Measurements from ENCODE around the gene NR2F6.
"Not testable (repeated sequence)": the region's sequence is repeated elsewhere in the genome, so short reads cannot be mapped to it uniquely, and the experiment has no call there.

Gene NR2F6

GRCh38 chr19:17245535-17245984 is at the start of gene NR2F6:
NR2F6 (minus strand) TSS chr19:17245919; CDS start chr19:17245220, 699 bp downstream.
- DNase-seq (ENCODE audit: low spot score): no peak

GRCh38 chr19:17294051-17294891 is 48.6 kb upstream of the NR2F6 start:
- peak; percentile 60 for DNase-seq (ENCODE audit: low spot score)

GRCh38 chr19:17293605-17294004 is 47.9 kb upstream of the NR2F6 start:
- no peak for DNase-seq (ENCODE audit: low spot score)

GRCh38 chr19:17292301-17293074 is 46.8 kb upstream of the NR2F6 start:
- peak; percentile 86 for DNase-seq (ENCODE audit: low spot score)

- DNase-seq (ENCODE audit: low spot score): peak; percentile 67
These were observed 43.8 kb upstream of the NR2F6 start for GRCh38 chr19:17289489-17289888.

GRCh38 chr19:17286752-17287151 is 41.0 kb upstream of the NR2F6 start:
- DNase-seq (ENCODE audit: low spot score): no peak

- no peak for DNase-seq (ENCODE audit: low spot score)
These were observed 40.5 kb upstream of the NR2F6 start for GRCh38 chr19:17286263-17286662.

- DNase-seq (ENCODE audit: low spot score): no peak
These were observed 39.9 kb upstream of the NR2F6 start for GRCh38 chr19:17285415-17286135.

- no peak for DNase-seq (ENCODE audit: low spot score)
These were observed 37.8 kb upstream of the NR2F6 start for GRCh38 chr19:17283504-17283996.

GRCh38 chr19:17282488-17283125 is 36.9 kb upstream of the NR2F6 start:
- DNase-seq (ENCODE audit: low spot score): peak; percentile 80

GRCh38 chr19:17281391-17282304 is 35.9 kb upstream of the NR2F6 start, which contains the start of gene ANKLE1:
ANKLE1 (plus strand) TSS chr19:17281901; CDS start chr19:17281921, 20 bp downstream.
- DNase-seq (ENCODE audit: low spot score): peak; percentile 37

GRCh38 chr19:17279436-17279835 is 33.7 kb upstream of the NR2F6 start:
- no peak for DNase-seq (ENCODE audit: low spot score)

- no peak for DNase-seq (ENCODE audit: low spot score)
These were observed 29.9 kb upstream of the NR2F6 start for GRCh38 chr19:17275441-17276175.

GRCh38 chr19:17274892-17275291 is 29.2 kb upstream of the NR2F6 start:
- DNase-seq (ENCODE audit: low spot score): not testable (repeated sequence)

- no peak for DNase-seq (ENCODE audit: low spot score)
These were observed 23.0 kb upstream of the NR2F6 start for GRCh38 chr19:17268754-17269153.

- DNase-seq (ENCODE audit: low spot score): peak; percentile 99
These were observed 21.5 kb upstream of the NR2F6 start, which contains the start of gene BABAM1 for GRCh38 chr19:17266975-17267788. BABAM1 (plus strand) TSS chr19:17267443; CDS start chr19:17268807, 1,364 bp downstream.

GRCh38 chr19:17266589-17266974 is 20.9 kb upstream of the NR2F6 start:
- no peak for DNase-seq (ENCODE audit: low spot score)

GRCh38 chr19:17266026-17266425 is 20.3 kb upstream of the NR2F6 start:
- no peak for DNase-seq (ENCODE audit: low spot score)

- DNase-seq (ENCODE audit: low spot score): no peak
These were observed 18.9 kb upstream of the NR2F6 start, which contains the start of gene USHBP1 for GRCh38 chr19:17264641-17264979. USHBP1 (minus strand) TSS chr19:17264745; CDS start chr19:17264299, 446 bp downstream.

Data from activated CD4-positive, alpha-beta T cell treated with anti-CD3 and anti-CD28 coated beads, Interleukin-2, Interleukin-4, amounts not matched to agents 100 ng/mL and 50 ng/mL, durations not matched to agents 16 hours and 8 hours (primary cell).